GM19397 (cell line): ENCODE results near the gene IL18RAP.

Experiments used
- ATAC-seq: cut with Tn5 transposase; IDR thresholded peaks from one replicate; pipeline ENCODE4 v1.9.1; 2021; ENCODE audit warnings: mild to moderate bottlenecking, moderate library complexity; ENCODE audit not compliant: unreplicated experiment

The IL18RAP gene

DNA sequence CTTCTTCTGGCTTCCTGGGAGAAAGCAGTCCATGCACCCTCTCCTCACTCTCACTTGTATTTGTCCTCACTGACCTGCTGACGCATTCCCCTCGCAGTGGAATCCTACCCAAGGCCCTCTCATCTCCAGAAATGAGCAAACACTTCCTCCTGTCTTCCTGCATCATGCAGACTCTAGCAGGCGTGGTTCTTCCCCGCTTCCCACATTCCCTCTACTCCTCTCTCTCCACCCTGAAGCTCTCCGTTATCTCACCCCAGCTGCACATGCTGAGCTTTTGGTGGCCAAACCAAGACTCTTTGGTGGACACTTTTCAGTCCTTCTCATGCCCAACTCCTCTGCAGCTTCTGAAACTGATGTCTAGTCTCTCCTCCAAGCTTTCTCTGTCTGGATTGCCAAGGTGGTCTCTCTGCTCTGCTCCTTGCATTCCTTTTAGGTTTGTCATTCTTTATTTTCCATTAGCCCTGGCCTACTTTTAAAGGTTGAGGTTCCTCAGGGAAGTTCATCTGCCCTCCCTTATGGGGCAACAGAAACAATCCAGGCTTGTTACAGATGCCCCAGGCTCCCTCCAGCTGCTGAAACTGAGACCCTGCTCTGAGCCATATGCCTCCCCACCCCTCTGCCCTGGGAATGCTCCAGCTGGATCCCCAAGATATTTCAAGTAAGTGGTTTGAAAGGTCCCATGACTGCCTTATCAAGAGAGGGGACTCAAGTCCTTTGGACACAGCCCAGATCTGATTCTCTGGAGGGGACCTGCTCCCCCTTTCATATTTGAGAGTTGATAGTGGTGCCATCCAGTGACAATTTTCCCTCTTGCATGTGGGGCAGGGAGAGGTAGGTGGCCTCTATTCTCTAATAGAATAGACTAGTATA lies 835 bp upstream of the IL18RAP start:
- ATAC-seq: no peak

DNA sequence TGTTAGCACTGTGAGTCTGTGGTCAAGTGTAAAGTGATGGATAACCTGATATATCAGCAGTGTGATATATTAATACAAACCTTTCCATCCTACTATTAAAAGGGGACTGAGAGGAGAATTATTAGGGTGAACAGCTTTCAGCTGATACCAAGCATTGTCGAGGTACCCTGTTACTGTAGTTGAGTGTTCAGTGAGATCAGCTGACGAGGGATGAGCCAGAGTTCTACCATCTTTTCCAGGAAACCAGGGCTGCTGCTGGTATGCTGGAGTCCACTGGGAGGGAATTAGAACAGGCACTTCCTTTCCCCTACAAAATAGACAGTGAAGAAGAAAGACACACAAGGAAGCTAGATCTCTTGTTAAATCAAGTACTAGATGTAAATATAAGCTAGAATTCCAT lies 408 bp downstream of the IL18RAP start:
- ATAC-seq: no peak

DNA sequence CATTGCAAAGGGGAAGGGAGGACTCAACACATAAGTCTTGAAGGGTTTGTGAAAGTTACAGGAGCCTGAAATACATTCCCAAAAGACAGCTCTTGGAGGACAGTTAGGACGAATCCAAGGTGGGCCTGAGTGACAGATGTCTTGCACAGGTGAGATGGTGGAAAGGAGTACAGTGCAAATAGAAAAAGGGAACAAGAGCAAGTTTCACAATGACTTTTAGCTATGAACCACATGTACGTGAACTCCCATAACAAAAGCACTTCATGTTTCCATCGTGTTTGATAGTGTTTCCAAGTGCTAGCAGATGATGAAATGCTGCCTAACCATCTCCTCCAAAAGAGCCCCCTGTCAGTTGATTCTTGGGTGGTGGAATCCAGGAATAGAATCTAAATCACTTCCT lies 1.8 kb downstream of the IL18RAP start:
- peak; percentile 83 for ATAC-seq

DNA sequence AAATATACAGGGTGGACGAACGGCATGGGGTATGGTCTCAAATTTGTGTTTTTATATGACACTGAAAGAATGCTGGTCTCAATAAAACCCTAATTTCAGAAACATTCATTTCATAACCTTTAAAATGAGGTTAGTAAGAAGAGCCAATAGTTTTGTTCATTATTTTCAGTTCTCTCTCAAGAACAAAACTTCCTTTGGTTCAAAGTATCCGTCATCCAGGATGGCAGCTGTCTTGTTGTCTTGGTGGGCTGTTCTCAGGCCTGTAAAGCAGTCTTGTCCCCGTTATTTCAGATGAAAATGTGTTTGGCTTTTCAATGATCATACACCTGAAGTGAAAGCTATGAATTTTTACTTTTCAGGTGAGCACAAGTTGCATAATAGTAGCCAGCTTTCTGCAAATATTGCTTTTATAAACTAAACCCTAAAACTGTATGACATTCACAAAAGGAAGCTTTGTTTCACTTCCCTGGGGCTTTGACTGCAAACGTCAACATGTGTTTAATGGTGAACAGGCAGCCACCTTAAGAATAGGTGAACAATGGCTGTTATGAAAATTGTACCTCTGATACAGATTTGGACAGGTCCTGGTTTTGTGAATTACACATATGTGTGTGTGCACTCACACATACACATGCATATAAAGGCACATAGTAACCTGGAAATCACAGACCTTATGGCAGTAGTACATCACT lies 2.6 kb downstream of the IL18RAP start:
- ATAC-seq: no peak

DNA sequence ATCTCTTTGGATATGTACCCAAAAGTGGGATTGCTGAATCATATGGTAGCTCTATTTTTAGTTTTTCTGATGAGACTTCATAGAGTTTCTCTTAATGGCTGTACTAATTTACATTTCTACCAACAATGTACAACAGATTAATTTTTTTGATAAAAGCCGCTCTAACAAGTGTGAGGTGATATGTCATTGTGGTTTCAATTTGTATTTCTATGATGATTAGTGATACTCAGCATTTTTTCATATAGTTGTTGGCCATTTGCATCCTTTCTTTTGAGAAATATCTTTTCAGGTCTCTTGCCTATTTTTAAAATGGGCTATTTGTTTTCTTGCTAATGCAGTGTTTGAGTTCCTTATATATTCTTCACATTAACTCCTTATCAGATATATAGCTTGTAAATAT lies 4.3 kb downstream of the IL18RAP start:
- ATAC-seq: no peak

DNA sequence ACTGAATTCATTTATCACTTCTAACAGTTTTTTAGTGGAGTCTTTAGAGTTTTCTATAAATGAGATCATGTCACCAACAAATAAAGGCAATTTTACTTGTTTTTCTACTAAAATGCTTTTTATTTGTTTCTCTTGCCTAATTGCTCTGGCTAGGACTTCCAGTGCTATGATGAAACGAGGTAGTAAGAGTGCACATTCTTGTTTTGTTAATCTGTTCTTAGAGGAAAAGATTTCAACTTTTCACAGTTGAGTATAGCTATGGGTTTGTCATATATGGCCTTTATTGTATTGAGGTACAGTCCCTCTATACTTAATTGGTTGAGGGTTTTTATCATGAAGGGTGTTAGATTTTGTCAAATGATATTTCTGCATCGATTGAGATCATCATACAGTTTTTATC lies 5.6 kb downstream of the IL18RAP start:
- no peak for ATAC-seq

DNA sequence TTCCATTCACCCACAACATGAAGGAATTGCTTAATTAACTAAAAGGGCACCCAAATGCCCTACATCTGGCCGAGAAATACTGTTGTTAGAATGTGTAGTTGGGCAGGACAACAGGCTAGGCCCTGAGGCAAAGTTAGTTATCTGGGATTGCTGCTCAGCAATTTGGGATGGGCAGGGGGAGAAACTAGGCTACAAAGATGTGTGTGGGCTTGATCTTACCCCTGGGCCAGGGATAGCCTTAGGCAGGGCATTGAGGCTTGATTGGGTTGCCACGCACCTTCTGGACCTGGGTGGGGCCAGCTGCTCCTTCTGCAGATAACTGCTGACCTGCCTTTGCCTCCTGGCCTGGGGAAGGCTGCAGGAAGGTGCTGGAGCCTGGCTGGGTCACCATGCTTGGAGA lies 9.4 kb downstream of the IL18RAP start:
- no peak for ATAC-seq

DNA sequence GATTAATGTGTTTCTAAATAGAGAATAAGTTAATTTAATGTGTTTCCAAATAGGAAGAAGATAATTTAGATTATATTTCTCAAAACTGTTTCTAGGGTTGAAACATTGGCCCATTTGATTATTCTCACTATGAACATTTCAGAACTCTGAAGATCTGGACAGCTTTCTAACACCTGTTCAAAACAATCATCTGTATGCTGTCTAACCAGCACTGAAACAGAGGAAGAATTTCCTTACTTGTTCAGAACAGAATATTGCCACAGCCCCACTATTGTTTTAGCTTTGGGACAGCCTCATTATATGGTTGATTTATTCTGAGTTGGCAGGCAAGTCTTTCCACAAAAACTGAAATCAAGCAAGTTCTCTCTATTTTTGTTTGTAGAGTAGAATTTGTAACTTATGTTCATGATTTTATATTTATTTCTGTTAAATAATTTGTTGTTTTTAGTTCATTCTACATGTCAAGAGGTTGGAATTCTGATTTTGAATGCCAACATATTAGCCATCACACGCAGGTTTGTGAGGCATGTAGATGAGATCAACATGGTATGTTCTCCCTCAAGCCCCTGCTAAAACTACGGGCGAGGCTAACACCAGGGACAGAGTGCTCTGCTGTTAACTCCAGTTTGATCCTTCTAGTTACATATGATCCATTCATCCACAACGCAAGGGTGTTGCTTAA lies 11.2 kb downstream of the IL18RAP start:
- ATAC-seq: no peak

DNA sequence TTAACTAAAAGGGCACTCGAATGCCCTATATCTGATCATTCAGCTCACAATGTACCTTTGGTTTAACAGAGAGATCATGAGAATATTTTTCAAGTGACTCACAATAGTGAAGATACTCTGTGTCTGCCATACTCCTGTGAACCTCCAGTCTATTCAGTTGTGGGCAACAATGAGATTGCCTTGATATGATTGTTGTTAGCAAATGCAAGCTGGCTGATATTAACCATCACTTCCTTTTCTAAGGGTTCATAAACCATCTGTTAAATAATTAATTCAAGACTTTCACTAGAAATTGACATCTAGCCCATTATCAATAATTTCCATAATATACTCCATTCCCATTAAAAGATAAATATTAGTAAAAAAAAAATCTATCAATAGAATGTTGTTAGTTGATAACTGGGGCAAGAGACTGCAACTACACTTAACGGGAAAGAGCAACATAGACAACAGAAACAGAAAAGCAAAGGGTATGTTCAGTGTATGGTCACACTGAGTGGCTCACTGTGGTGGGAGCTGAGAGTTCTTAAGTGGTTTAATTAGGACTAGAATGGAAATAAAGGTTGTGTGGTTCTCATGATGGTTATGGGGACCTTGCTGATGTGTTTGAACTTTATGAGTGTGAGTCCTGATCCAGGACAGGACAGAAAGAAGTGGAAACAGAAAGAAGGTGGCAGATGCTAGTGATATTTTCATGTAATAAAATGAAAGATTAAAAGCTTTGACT lies 11.9 kb downstream of the IL18RAP start:
- no peak for ATAC-seq

DNA sequence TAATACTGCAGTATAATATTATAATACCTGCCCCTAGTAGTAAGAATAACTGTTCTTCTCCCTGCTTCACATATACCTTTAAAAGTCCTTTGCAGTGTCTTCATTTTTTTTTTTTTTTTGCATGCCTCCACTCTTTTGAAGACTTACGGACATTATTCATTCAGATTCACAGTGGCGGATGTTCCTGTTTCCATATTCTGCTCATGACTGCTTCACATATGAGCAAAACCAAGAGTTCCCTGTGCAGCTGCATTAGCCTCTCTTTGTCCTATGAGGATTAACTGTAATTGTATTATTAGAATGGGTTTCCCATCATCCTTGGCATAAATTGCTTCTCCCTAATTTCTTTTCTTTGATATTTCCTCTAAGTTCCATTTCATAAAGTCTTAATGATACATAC lies 12.8 kb downstream of the IL18RAP start:
- no peak for ATAC-seq

DNA sequence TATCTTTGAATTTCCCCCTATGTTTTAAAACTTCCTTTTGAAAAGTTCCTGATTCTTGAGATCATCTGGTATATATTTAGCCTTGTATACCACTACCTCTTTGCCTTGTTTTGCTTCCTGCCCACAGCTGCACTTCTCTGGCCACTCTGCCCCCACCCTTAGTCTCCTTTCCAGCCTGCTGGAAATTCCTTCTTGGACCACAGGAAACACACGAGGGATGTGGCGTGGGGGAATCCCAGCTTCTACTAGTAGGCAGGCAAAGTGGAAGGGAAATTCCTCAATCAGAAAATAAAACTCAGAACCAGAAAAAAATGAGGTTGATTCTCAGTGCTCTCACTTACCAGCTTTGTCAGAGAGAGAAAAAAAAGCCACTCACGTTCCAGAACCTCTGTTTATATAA lies 13.4 kb downstream of the IL18RAP start:
- no peak for ATAC-seq

DNA sequence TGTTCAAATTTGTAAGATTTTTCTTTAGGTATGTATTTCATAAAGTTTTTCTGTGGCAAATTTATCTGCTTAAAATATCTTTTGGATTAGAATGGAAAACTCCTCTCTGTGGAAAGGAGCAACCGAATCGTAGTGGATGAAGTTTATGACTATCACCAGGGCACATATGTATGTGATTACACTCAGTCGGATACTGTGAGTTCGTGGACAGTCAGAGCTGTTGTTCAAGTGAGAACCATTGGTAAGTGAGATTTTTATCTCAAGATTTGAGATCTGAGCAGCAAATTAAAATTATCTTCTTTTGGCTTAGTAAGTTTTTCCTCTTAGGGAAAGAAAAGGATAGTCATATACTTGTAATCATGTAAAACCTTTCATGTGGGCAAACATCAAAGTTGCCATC lies 14.2 kb downstream of the IL18RAP start:
- ATAC-seq: no peak

DNA sequence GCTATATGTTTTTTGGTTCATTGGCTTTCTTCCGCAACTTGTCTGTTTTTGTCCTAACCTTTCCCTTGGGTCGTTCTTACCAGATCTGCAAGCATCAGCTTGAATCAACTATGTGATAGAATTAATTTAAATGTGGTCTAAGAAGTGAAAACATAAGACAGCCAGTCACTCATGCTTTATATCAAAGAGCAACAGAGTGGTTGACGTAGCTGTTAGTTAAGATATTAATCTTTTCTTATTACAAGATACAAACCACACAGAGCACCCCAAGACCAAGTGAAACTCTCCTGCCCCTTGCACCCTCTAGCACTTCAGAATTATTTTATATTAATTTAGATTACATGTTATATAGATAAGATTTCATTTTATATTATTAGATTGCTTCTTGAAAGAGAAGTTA lies 15.2 kb downstream of the IL18RAP start:
- no peak for ATAC-seq

DNA sequence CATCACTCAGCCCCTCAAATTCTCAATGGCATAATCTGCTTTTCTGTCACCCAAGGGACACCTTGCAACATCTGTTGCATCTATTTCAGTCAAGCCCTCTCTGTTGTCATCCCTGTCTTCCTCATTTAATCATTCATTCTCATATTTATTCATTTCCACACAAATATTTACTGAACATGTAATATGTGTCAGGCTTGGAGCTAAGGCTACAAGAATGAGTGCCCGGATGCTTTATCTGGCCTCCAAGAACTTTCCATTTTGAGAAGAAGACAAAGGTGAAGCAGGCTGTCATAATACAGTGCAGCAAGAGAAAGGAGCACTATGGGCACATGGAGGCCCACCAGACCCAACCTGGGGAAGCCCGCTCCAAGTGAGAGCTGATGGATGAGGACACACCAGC lies 15.6 kb downstream of the IL18RAP start:
- no peak for ATAC-seq

DNA sequence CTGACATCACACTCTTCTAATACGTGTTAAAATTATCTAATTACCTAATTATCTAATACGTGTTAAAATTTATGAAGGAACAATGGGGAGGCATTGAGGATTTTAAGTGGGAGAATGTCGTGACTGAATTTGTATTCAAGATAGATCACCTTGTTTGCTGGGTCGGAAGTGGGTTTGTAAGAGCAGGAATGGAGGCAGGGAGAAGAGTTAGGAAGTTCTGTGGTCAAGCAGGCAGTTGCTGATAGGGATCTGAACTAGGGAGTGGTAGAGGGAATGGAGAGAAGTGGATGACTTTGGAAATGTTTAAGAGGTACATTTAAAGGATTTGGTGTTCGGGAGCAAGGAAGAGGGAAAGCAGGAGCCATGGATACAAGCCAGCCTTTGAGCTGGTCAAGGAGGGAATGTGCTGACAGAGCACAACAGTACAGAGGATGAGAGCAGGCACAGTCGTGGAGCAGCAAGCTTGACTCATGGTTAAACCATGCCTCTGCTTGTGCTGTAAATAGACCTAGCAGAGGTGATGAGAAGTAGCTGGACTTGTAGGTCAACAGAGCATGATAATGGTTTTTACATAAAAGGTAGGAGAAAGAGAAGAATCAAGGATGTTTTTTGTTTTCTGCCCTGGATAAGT lies 16.2 kb downstream of the IL18RAP start:
- no peak for ATAC-seq

DNA sequence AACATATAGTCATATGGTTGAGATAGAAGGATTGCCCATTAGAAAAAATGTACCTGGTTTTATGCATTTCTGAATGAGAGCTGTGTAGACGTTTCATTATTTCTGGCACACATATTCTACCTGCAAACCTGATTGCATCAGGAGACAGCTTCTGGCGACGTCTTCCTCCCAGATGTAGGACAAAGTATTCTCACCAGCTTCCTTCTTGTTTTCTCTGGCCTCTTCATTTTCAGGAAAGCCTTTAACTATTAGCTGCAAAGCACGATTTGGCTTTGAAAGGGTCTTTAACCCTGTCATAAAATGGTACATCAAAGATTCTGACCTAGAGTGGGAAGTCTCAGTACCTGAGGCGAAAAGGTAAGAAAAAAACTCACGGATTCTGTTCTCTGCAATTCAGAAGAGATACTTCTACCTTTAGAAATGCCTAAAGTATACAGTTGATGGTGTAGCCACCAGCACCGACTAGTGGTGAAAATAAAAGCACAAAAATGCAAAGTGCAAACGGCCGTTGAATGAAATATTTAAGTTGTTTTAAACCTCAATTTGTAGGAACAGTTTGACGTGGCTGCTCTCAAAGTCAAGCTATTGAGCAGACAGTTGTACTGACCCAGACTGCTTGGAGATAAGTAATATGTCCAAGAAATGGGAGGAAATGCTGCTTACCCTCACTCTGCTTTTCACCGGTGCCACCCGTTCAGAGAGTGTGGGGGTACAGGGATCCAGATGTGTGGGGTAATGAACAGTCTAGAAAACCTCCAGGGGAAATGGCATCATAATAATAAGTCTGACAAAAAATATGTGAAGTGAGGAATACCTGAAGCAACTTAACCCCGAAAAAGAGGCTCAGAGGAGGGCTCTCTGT lies 20.2 kb downstream of the IL18RAP start:
- ATAC-seq: no peak

DNA sequence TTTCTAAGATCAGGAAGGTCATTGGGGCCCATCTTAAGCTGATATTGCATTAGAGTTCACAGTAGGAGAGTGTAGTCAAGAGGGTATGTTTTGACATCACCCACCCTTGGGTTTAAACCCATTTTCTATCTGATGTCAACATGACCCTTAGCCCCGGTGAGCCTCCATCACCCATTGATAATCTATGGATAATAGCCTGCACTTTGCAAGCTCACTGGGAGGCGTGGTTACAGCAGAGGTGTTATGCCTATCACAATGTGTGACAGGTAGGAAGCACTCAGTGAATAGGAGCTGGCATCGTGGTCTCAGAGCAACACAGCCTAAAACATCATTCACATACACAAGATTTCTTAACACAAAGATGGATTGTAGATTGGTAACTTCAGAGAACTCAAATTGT lies 21.3 kb downstream of the IL18RAP start:
- no peak for ATAC-seq

DNA sequence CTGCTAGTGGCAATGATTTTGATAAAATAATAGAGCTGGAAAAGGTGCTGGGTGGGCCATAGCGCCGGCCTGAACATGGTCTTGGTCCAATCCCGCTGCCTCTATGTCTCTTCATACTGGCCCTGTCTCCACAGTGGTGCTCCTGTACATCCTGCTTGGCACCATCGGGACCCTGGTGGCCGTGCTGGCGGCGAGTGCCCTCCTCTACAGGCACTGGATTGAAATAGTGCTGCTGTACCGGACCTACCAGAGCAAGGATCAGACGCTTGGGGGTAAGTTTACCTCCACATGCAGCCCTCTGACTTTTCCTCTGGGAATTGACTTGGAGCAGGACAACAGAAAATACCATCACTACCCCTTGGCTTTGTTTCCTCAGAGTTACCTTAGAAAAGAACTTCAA lies 24.0 kb downstream of the IL18RAP start:
- no peak for ATAC-seq

DNA sequence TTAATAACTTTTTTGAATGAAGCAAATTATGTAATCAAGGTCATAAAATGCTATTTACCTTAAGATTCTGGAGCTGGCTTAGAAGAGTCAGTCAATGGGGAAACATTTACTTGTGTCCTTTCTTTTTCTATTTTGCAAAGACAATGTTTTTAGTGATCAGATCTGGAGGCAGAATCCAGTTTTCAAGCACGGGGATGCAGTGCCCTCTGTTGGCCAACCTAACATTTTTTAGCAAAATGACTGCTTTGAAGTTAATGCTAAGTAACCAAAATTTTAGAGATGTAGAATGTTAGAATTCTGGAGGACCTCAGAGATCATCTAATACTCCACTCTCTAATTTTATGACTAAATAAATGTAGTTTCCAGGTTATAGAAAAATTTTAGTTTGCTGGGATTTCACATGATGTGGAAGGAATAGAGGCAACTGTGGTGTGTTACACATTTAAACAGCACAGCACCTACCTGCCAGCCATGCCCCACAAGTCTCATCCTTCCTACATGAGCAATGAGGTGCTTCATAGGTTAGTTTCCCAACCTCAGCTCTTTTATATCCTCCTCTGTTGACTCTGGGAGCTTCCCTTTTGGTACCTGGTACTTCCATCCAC lies 26.5 kb downstream of the IL18RAP start:
- ATAC-seq: no peak
